ENCODE data around the gene COPS9. TPM values are rescaled to one million over a fixed set of nuclear protein-coding genes. Genes with fewer than 3 reads are reported as not detected.

The COPS9 gene
- total RNA-seq, 1 donor from 2014 or later = 156 TPM

DNA sequence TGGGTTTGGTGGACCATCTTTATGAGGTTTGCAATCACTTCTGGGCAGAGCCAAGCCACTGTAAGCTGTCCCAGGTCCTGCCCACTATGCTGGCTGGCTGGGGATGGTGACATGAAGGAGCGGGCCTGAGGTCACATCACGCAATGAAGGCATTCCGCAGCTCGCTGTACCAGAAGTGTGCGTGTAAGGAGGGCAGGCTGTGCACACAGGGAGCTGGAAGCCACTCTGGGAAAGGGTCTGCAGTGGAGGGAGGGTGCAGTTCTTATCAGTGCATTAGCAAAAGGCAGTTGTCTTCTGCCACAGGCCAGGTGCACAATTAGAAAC, 21.0 kb upstream of the COPS9 start:
- no peak for DNase-seq (ENCODE audit: extremely low spot score, unreplicated experiment)
- TF ChIP-seq, protein P1, sequence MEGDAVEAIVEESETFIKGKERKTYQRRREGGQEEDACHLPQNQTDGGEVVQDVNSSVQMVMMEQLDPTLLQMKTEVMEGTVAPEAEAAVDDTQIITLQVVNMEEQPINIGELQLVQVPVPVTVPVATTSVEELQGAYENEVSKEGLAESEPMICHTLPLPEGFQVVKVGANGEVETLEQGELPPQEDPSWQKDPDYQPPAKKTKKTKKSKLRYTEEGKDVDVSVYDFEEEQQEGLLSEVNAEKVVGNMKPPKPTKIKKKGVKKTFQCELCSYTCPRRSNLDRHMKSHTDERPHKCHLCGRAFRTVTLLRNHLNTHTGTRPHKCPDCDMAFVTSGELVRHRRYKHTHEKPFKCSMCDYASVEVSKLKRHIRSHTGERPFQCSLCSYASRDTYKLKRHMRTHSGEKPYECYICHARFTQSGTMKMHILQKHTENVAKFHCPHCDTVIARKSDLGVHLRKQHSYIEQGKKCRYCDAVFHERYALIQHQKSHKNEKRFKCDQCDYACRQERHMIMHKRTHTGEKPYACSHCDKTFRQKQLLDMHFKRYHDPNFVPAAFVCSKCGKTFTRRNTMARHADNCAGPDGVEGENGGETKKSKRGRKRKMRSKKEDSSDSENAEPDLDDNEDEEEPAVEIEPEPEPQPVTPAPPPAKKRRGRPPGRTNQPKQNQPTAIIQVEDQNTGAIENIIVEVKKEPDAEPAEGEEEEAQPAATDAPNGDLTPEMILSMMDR (IDR thresholded peaks at IDR 0.05) = no peak
- H3K27ac Mint-ChIP-seq (ENCODE audit: unreplicated experiment) = no peak overlapping the region
- no peak overlapping the region for H3K4me3 Mint-ChIP-seq (ENCODE audit: unreplicated experiment)
- no peaks in the 10 kb centered on the region for H3K4me1 Mint-ChIP-seq (ENCODE audit: unreplicated experiment)
- H3K27me3 Mint-ChIP-seq (ENCODE audit: unreplicated experiment) = peaks cover 15% of the 10 kb centered on the region
- H3K36me3 Mint-ChIP-seq (ENCODE audit: unreplicated experiment) = no peaks in the 10 kb centered on the region
- H3K9me3 Mint-ChIP-seq (ENCODE audit: unreplicated experiment) = peaks cover 6% of the 10 kb centered on the region

DNA sequence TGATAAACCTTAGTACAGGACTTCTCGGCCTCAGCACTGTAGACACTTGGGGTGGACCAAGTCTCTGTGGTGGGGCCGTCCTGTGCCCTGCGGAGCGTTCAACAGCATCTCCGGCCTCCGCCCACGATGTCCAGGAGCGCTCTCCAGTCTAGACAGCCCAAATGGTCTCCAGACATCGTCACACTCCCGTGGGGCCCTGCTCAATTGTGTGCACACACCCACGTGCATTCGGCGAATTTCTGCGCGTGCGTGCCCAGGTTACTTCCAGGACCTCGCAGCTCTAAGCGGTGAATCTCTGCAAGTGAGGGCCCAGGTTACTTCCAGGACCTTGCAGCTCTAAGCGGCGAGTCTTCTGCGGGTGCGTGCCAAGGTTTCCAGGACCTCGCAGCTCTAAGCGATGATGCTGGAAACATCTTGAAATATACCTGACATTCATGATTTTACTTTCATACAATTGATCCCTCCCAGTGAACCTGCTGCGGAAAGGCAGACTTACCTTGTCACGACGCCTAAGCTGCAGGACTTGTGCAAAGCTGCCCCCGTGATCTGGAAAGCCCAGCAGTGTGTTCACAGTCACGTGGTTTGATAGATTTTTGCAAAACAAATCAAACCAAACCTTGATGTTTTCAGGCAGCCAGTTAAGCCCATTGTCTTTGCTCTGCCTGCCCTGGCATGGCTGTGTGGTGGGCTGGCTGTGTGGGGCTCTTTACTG, 20.5 kb upstream of the COPS9 start:
- H3K4me3 Mint-ChIP-seq (ENCODE audit: unreplicated experiment) = no peak overlapping the region
- H3K36me3 Mint-ChIP-seq (ENCODE audit: unreplicated experiment) = no peaks in the 10 kb centered on the region
- H3K9me3 Mint-ChIP-seq (ENCODE audit: unreplicated experiment) = peaks cover 6% of the 10 kb centered on the region
- no peak overlapping the region for H3K27ac Mint-ChIP-seq (ENCODE audit: unreplicated experiment)
- TF ChIP-seq, protein P1 (IDR thresholded peaks at IDR 0.05) = no peak
- DNase-seq (ENCODE audit: extremely low spot score, unreplicated experiment) = no peak
- peaks cover 19% of the 10 kb centered on the region for H3K27me3 Mint-ChIP-seq (ENCODE audit: unreplicated experiment)
- no peaks in the 10 kb centered on the region for H3K4me1 Mint-ChIP-seq (ENCODE audit: unreplicated experiment)

DNA sequence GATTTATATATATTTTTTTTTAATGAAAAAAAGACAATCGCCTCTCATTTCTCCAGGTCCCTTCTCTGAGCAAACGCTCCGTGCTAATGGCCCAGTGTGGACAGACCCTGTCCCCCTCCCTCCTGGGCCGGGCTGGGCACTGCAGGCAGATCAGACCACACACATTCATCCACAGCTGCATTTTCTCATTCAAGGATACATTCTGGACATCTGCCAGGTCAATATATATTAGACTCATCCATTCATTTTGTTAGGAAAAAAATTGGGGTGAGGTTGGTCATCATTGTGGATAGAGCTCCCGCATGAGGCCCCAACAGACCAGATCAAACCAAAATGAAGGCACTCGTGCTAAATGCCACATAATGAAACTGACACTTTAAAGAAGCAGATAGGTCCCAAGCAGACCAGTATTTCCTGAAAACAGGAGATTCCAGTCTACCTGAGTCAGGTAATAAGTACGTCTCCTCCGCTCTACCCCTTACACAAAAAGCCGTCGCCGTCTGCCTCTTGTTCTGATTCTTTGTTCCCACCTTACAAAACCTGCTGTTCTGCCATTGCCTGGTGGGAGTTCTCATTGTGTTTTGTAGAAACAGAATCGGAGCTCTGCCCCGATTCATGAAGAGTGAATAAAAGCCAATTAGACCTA, 19.8 kb upstream of the COPS9 start:
- Mint-ChIP-seq H3K27me3 (ENCODE audit: unreplicated experiment) (peaks cover 23% of the 10 kb centered on the region), H3K9me3 (ENCODE audit: unreplicated experiment) (peaks cover 6% of the 10 kb centered on the region), H3K27ac (ENCODE audit: unreplicated experiment) (no peak overlapping the region), H3K4me1 (ENCODE audit: unreplicated experiment) (no peaks in the 10 kb centered on the region), H3K36me3 (ENCODE audit: unreplicated experiment) (no peaks in the 10 kb centered on the region), H3K4me3 (ENCODE audit: unreplicated experiment) (no peak overlapping the region)
- TF ChIP-seq, protein P1 (IDR thresholded peaks at IDR 0.05) = no peak
- DNase-seq (ENCODE audit: extremely low spot score, unreplicated experiment) = no peak

DNA sequence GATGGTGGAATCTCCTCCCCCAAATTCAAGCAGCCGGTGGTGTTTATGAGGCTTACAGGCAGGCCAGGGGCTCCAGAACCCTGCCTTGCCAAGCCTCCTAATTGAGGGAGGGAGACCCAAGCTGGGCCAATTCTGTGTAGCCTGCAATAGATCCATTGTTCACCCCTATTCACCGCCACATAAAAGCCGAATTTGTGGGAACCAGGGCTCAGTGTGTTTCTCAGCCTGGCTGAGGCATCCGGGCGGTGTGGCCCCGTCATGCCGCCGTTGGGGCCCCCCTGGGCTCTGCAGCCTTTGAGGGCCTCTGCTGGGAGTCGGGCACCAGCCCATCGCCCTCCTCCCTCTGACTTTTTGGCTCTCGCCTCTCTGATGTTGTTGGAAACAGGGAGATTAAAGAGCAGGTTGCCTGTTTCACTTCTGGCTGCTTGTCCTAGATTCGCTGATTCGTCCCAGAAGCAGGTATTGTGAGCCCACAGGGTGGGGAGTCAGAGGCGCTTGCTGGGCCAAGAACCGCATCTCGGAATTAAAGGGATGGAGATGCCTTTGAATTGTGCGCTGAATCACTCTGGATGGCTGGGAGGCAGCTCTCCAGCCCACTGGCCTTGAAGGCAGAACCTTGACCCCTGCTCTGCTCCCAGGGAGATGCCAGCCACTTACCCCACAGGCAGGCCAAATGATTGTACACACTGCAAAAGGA, 19.1 kb upstream of the COPS9 start:
- Mint-ChIP-seq H3K4me3 (ENCODE audit: unreplicated experiment) (no peak overlapping the region), H3K4me1 (ENCODE audit: unreplicated experiment) (no peaks in the 10 kb centered on the region), H3K27ac (ENCODE audit: unreplicated experiment) (no peak overlapping the region), H3K36me3 (ENCODE audit: unreplicated experiment) (no peaks in the 10 kb centered on the region), H3K27me3 (ENCODE audit: unreplicated experiment) (peaks cover 23% of the 10 kb centered on the region), H3K9me3 (ENCODE audit: unreplicated experiment) (peaks cover 6% of the 10 kb centered on the region)
- TF ChIP-seq, protein P1 (IDR thresholded peaks at IDR 0.05) = no peak
- no peak for DNase-seq (ENCODE audit: extremely low spot score, unreplicated experiment)

DNA sequence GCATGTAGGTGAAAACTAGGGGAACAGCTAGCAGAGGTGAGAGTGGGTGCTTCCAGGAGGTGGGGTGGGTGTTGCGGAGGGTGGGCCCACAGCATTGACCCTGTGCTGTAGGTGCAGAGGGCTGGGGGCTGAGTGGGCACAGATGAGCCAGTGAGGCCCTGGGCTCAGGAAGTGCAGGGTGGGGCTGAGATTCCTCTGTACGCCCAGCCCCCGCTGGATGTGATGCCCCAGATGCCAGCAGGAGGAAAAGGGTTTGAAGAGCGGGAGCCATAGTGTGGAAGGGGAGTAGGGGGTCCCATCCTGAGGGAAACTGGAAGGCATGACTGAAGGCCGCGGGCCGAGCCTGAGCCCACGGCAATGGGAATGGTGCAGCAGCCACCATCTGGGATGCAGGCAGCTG, 18.5 kb upstream of the COPS9 start:
- Mint-ChIP-seq H3K27ac (ENCODE audit: unreplicated experiment) (no peak overlapping the region), H3K9me3 (ENCODE audit: unreplicated experiment) (peaks cover 6% of the 10 kb centered on the region), H3K4me1 (ENCODE audit: unreplicated experiment) (no peaks in the 10 kb centered on the region), H3K27me3 (ENCODE audit: unreplicated experiment) (peaks cover 23% of the 10 kb centered on the region), H3K4me3 (ENCODE audit: unreplicated experiment) (no peak overlapping the region), H3K36me3 (ENCODE audit: unreplicated experiment) (no peaks in the 10 kb centered on the region)
- no peak for DNase-seq (ENCODE audit: extremely low spot score, unreplicated experiment)
- TF ChIP-seq, protein P1 (IDR thresholded peaks at IDR 0.05) = no peak

Data from osteocyte (in vitro differentiated cells).